Metanephros (tissue), 1 donor: Measurements from ENCODE around the gene YIF1A. TPM values are rescaled to one million over a fixed set of nuclear protein-coding genes. Genes with fewer than 3 reads are reported as not detected.

Source experiments
- total RNA-seq: library from RNA; depleted of rRNA; stranded (reverse); fragments of >200 nt; gene quantifications from one replicate; pipeline ENCODE4 v1.2.3, GENCODE V29; 2014

The YIF1A gene, protein sequence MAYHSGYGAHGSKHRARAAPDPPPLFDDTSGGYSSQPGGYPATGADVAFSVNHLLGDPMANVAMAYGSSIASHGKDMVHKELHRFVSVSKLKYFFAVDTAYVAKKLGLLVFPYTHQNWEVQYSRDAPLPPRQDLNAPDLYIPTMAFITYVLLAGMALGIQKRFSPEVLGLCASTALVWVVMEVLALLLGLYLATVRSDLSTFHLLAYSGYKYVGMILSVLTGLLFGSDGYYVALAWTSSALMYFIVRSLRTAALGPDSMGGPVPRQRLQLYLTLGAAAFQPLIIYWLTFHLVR
- 68.1 TPM for total RNA-seq

DNA sequence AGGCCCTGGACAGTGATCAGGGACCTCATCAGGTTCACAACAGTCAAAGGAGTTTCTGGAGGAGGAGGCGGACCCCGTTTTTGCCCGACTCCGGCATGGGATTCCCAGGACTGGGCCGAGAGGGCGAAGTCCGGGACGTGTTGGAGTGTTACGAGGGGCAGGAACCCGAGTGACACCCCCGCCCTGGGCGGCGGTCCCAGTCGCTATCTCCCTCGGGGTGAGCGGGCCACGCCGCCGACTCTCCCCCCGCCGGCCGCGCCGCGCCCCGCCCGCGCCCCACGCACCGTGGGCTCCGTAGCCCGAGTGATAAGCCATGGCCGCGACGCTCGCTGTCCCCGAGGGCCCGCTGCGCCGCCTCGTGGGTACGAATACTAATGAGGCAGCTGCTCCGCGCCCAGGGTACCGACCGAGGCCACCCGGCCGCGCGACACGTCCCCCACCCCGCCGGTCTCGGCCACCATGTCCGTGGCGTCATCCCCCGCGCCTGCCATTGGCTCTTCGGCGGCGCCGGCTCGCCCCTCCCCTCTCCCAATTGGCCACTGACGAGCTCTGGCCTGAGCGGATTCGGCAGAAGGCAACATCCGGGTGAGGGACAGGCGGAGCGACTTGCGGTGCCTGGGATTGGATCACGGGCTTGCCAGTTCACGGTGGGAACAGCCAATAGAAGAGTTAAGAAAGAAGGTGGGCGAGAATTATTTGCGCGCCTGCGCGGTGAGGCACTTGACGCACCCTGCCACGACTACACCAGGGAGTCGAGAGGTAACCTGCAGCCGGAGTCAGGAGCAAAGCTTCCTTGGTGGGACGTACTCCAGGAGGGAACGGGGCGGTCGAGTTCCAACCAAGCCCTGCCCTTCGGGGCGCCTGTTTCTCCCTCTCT lies at the start of gene YIF1A:
Gene YIF1A, minus strand, starts transcription at position 473 of the 877 bp plus-strand sequence. Its CDS starts 158 bp downstream, at position 315.

DNA sequence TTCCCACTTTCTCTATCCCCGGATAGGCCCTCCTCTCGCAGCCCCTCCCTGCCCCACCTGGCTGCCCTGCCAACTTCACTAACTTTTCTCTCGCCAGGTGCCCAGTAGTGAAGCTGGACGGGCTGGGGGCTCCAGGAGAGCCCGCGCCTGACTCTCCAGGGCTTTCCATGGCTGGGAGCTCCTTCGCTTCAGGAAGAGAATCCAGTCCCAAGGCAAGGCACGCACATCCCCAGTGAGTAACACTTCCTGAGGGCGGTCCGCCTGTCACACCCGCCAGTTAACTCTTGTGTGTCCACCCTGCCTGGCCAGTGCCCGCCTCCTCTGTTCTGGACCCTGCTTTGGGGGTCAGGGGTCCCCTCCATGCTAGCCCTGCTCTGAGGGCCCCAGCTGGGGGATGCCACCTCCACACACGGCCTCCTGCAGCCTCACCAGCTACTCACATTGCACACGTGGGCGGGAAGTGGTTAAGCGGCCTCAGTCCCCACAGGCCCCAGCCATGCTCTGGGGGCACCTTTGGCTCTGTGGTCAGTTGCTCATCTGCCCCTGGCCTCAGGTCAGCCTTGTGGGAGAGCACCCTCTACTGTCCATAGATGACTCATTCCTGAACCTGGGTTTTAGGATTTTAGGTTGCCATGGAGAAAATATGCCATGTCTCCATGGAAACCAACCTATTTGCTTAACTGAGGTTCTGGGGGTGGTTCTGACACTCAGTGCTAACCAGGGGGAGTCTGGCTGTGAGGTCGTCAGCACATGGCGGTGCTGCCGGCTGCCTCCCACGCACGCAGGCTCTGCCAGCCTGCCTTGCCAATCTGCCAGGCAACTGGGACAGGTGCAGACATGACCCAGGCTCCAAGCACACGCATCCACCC lies 47.5 kb upstream of the YIF1A start, which contains the start of gene RIN1:
Gene RIN1, minus strand, starts transcription at position 201 of the 869 bp plus-strand sequence. Its CDS starts 32 bp downstream, at position 169.

DNA sequence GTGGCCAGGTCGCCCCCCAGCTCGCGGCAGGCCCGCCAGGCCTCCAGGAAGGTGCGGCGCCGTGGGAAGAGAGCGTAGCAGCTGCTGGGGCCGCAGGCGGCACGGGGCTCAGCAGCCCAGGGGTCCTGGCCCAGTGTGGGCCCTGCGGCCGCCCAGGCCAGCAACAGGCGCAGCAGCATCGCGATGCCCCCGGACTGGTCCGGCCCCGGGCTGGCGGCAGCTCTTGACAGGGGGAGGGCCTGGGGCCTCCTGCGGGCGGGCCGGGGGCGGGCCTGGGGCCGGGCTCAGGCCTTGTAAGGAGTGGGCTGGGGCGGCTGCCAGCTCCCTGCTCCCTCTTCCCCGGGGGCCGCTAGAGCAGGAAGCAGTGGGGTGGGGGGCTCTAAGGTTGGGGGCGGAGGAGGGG lies 27.9 kb upstream of the YIF1A start, which contains the start of gene CD248:
Gene CD248, minus strand, starts transcription at position 196 of the 403 bp plus-strand sequence. Its CDS starts 17 bp downstream, at position 179.

DNA sequence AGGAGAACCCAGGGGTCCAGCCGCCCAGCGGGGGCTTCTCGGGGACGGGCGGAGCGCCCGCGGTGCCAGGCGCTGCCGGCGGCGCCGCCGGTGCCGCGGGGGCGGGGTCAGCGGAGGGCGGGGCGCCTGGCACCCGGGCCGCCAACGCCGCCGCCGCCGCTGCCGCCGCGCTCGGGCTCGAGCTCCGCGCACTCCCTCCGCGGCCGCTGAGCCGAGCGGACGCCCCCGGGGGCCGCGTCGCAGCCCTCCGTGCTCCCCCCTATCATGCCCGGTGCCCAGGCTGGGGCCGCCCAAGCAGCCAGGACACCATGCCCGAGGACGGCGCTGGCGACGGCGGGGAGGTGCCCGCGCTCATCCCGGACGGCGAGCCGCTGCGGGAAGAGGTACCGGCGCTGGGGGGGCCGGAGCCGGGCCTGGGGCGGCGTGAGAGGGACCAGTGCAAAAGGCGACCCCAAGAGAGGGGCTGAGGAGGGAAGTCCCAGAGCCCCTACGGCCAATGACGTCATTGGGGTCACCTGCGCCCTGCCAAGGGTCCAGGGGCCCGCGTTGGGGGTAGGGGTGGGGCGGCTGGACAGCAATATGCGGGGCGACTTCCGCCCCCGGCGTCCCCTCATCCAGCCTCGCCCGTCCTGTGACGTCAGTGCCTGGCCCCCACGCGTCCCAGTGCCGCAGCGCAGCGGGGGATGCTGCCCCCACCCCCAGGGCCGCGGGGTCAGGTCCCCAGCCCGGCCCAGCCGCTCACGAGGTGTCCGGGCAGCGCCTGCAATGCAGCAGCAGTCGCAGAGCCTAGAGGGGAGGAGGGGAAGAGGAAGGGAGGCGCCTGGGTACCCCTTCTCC lies 3.0 kb upstream of the YIF1A start, which contains the start of gene TMEM151A:
Gene TMEM151A, plus strand, starts transcription at position 189 of the 837 bp plus-strand sequence. Its CDS starts 120 bp downstream, at position 309.

DNA sequence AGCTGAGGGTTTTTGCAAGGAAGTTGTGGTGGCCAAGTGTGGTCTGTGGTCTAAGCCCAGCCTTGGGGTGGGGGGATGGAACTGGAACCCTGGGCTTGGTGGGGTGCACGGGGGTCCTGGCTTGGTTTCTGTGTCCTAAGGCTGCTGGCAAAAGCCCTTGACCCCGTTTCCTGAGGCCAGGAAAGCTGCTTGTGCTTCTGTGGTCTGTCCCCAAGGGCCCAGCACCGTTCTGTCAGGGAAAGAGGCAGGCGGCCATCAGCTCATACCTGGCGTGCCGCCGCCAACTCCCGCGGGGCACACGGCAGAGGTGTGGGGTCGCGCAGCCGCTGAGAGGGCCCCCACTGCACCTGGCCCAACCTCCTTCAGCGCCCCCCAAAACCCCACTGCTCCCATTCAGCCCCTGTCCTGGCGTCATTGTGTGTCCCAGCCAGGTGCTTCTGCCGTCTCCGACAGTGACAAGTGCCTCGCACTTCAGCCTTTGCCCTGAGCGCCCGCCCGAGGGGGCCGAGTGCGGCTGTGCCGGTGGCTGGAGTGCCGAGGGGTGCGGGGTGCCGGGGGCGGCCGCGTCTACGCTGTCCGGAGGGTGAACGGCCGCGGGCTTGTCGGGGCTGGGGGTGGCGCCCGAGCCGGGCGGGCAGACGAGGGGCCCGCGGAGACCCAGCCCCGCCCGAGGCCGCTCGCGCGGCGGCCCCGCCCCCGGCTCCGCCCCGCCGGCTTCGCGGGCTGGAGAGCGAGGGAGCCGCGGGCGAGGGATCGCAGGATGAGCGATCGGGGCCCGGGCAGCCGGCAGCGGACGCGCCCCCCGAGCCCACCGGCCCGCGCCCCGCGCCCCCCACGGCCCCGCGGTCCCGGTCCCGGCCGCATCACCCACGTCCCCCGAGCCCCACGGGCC lies 11.2 kb downstream of the YIF1A start, which contains the start of gene CNIH2:
Gene CNIH2, plus strand, starts transcription at position 705 of the 892 bp plus-strand sequence. CDS start 282 bp downstream, outside the sequence.

DNA sequence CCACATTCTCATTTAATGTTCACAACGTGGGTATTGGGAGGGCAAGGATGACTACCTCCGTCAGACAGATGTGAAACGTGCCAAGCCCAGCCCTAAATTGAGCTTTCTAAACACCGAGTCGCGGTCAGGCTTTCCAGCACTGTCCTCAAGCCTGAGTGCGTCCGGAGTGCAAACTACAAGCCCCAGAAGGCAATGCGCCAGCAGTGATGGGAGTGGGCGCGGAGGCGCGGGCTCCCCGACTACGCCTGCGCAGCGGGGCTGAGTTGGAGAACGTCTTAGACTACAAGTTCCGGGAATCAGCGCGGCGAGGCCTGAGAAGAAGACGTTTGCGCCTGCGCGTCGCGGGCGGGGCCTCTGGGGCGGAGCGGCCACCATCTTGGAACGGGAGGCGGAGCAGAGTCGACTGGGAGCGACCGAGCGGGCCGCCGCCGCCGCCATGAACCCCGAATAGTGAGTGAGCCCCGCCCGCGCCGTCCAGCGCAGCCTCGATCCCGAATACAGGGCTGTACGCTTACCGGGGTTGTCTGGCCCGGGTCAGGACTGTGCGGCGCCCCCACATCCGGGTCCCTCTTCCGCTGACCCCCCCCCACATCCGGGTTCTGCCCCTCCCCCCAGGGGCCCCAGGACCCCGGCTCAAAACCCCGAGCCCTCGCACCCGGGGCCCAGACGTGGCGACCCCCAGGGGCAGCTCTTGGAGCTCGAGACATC lies 20.5 kb downstream of the YIF1A start, which contains the start of gene RAB1B:
Gene RAB1B, plus strand, starts transcription at position 396 of the 708 bp plus-strand sequence. Its CDS starts 41 bp downstream, at position 437.

Other genes with a start within 250 kb of the YIF1A start
- 12.8 TPM for gene GAL3ST3, start 240.0 kb downstream of the YIF1A start, total RNA-seq
- 110 TPM for gene SF3B2, start 236.8 kb downstream of the YIF1A start, total RNA-seq
- gene PACS1, start 218.9 kb downstream of the YIF1A start, total RNA-seq = 53.9 TPM
- gene KLC2, start 31.4 kb downstream of the YIF1A start, total RNA-seq = 18.0 TPM
- 89.4 TPM for gene RAB1B, start 20.5 kb downstream of the YIF1A start, total RNA-seq
- 1.6 TPM for gene CNIH2, start 11.0 kb downstream of the YIF1A start, total RNA-seq
- gene TMEM151A, start 2.8 kb upstream of the YIF1A start, total RNA-seq = not detected
- gene CD248, start 27.9 kb upstream of the YIF1A start, total RNA-seq = 49.7 TPM
- gene RIN1, start 47.3 kb upstream of the YIF1A start, total RNA-seq = 3.8 TPM
- gene BRMS1, start 56.0 kb upstream of the YIF1A start, total RNA-seq = 19.2 TPM
- 52.5 TPM for gene B4GAT1, start 58.5 kb upstream of the YIF1A start, total RNA-seq
- 10.5 TPM for gene SLC29A2, start 82.6 kb upstream of the YIF1A start, total RNA-seq
- gene NPAS4, start 131.9 kb upstream of the YIF1A start, total RNA-seq = 3.1 TPM
- 40.3 TPM for gene MRPL11, start 149.7 kb upstream of the YIF1A start, total RNA-seq
- gene PELI3, start 177.8 kb upstream of the YIF1A start, total RNA-seq = 10.8 TPM
- gene DPP3, start 191.3 kb upstream of the YIF1A start, total RNA-seq = 25.6 TPM
- gene BBS1, start 221.5 kb upstream of the YIF1A start, total RNA-seq = 81.9 TPM